GM12878 (cell line): Measurements from ENCODE around the gene ARFGAP2. TPM values are rescaled to one million over a fixed set of nuclear protein-coding genes. Genes with fewer than 3 reads are reported as not detected.

Source experiments
- ATAC-seq: fragments of 200-7000 bp; cut with Tn5 transposase; 3 replicates; pipeline ENCODE4 v1.9.1; 2020; ENCODE audit warnings: mild to moderate bottlenecking, moderate library complexity
- BruUV-seq: library from RNA; stranded (reverse); fragments of 400-500 nt; replicated peaks from 2 replicates; lab custom pipeline; 2021; lab: Mats Ljungman, UMichigan
- CTCF ChIA-PET: fragments of 300-600 bp; sonication (Branson Sonifier 250); formaldehyde crosslinking; extraction: SDS; loops from one replicate; lab custom pipeline; 2021; ENCODE audit warnings: inconsistent platforms; lab: Yijun Ruan, JAX
- POLR2A ChIA-PET: fragments of 350-600 bp; formaldehyde crosslinking; extraction: SDS; loops from one replicate; lab custom pipeline; 2021; ENCODE audit warnings: inconsistent platforms; lab: Charles Lee
- RAD21 ChIA-PET: fragments of 300-600 bp; sonication (Branson Sonifier 250); formaldehyde crosslinking; loops from one replicate; lab custom pipeline; 2023; ENCODE audit warnings: antibody characterized with exemption; ENCODE audit not compliant: unreplicated experiment; lab: Charles Lee
- SMC1A ChIA-PET: fragments of 300-600 bp; sonication (Branson Sonifier 250); formaldehyde crosslinking; loops from one replicate; lab custom pipeline; 2023; ENCODE audit not compliant: unreplicated experiment, uncharacterized antibody; lab: Charles Lee
- DNase-seq: peaks from one replicate; pipeline ENCODE4 v3.0.0-alpha.2; 2011; ENCODE audit warnings: low read depth, low spot score
- FAIRE-seq: peaks from 3 replicates; lab custom pipeline; 2011; peaks lifted over from hg19 to GRCh38; lab: Jason Lieb, UNC
- H2AFZ ChIP-seq: 2 replicates; pipeline ENCODE4 v1.6.0; 2011; ENCODE audit warnings: low read depth, low read length, control low read depth; ENCODE audit not compliant: control insufficient read depth
- H3K27ac ChIP-seq: 2 replicates; pipeline ENCODE4 v1.5.1; 2011; ENCODE audit warnings: control low read depth; ENCODE audit not compliant: control insufficient read depth, insufficient read depth
- H3K27me3 ChIP-seq, 2 experiments: replicated peaks in 1 of 2; 2 replicates each; pipeline versions ENCODE4 v1.6.0 to v1.6.1; 2011; ENCODE audit warnings: low read length in 1 of 2; ENCODE audit not compliant: control insufficient read depth in 2 of 2, insufficient read depth in 2 of 2
- H3K36me3 ChIP-seq, 2 experiments: 2 replicates each; pipeline ENCODE4 v1.5.1; 2011; ENCODE audit warnings: low read length in 1 of 2; ENCODE audit not compliant: control insufficient read depth in 2 of 2, insufficient read depth in 2 of 2
- H3K4me1 ChIP-seq: 2 replicates; pipeline ENCODE4 v1.6.1; 2011; ENCODE audit warnings: mild to moderate bottlenecking, low read length, moderate library complexity, mixed read lengths; ENCODE audit not compliant: control insufficient read depth, insufficient read depth
- H3K4me2 ChIP-seq: 2 replicates; pipeline ENCODE4 v1.6.0; 2011; ENCODE audit warnings: control low read depth; ENCODE audit not compliant: control insufficient read depth, insufficient read depth
- H3K4me3 ChIP-seq: fragments of 200-600 bp; sonication (generic); 2 replicates; pipeline ENCODE4 v1.5.1; 2016
- H3K79me2 ChIP-seq: 2 replicates; pipeline ENCODE4 v1.6.0; 2011; ENCODE audit warnings: low read length; ENCODE audit not compliant: control insufficient read depth, insufficient read depth
- H3K9ac ChIP-seq: 2 replicates; pipeline ENCODE4 v1.8.0; 2011; ENCODE audit warnings: low read length, control low read depth, mixed read lengths; ENCODE audit not compliant: control insufficient read depth, insufficient read depth
- H3K9me3 ChIP-seq: replicated peaks from 3 replicates; pipeline ENCODE4 v1.5.1; 2011; ENCODE audit warnings: mild to moderate bottlenecking, low read length; ENCODE audit not compliant: control insufficient read depth, insufficient read depth
- H4K20me1 ChIP-seq: 2 replicates; pipeline ENCODE4 v1.6.0; 2011; ENCODE audit not compliant: control insufficient read depth, insufficient read depth
- PAX5 ChIP-seq: IDR thresholded peaks from 2 replicates; pipeline ENCODE4 v1.6.1; 2011; ENCODE audit warnings: low read depth, low read length, borderline replicate concordance
- RAD21 ChIP-seq: IDR thresholded peaks from 2 replicates; pipeline ENCODE4 v1.6.1; 2011; ENCODE audit warnings: mild to moderate bottlenecking, low read depth, low read length, moderate library complexity; ENCODE audit not compliant: insufficient read depth
- RELB ChIP-seq: fragments of 450-650 bp; IDR thresholded peaks from 2 replicates; pipeline ENCODE4 v1.6.1; 2017; ENCODE audit warnings: low read depth, mild to moderate bottlenecking, moderate library complexity
- RFX5 ChIP-seq: IDR thresholded peaks from 2 replicates; pipeline ENCODE4 v1.6.1; 2011; ENCODE audit warnings: low read depth, low read length, improper control_type of control experiment
- RUNX3 ChIP-seq: IDR thresholded peaks from 2 replicates; pipeline ENCODE4 v1.6.1; 2012; ENCODE audit warnings: low read length, inconsistent platforms
- ZNF217 ChIP-seq: fragments of 450-650 bp; IDR thresholded peaks from 2 replicates; pipeline ENCODE4 v1.6.1; 2017; ENCODE audit warnings: antibody characterized with exemption, mild to moderate bottlenecking
- WGBS: methylation state at CpG from one replicate; pipeline ENCODE4 v1.1.6; 2016; ENCODE audit warnings: low lambda C conversion rate; ENCODE audit not compliant: insufficient replicate concordance, insufficient coverage; ENCODE audit errors: missing lambda C conversion rate; 5-methylcytosine and 5-hydroxymethylcytosine counted together
- in situ Hi-C: fragments of 300-500 bp; cut with MboI; formaldehyde crosslinking; loops from 9 replicates; pipeline ENCODE4 v1.14.3; 2018; ENCODE audit warnings: mixed read lengths
- intact Hi-C: fragments of 100-400 bp; cut with micrococcal nuclease; formaldehyde crosslinking; loops from one replicate; pipeline ENCODE4 v1.14.2; 2022; ENCODE audit not compliant: unreplicated experiment
- polyA plus RNA-seq, 11 experiments: library from polyadenylated mRNA; depleted of rRNA in 4 of 11; unstranded in 6 of 11; stranded (reverse) in 5 of 11; fragments of >200 nt; fragmentation: Nextera tagmentation in 4 of 11; fragmentation: Illumina TruSeq in 1 of 11; extraction: Ambion mirVana in 4 of 11; extraction: Trizol in 1 of 11; gene quantifications; 1 replicate in 1 of 11; 2 replicates in 10 of 11; pipeline versions ENCODE4 v1.2.1 to v1.2.3, GENCODE V29; 2011 to 2016; ENCODE audit warnings: inconsistent platforms in 2 of 11, missing spikeins in 2 of 11, low read depth in 1 of 11
- total RNA-seq, 4 experiments: library from RNA; depleted of rRNA in 3 of 4; stranded (reverse); fragments of >200 nt in 3 of 4; fragmentation: Illumina TruSeq in 1 of 4; extraction: Trizol in 1 of 4; gene quantifications; 2 replicates each; pipeline versions ENCODE4 v1.2.1 to v1.2.3, GENCODE V29; 2013 to 2021
- TF ChIP-seq, protein P1 (sequence below): fragments of 450-650 bp; conservative IDR thresholded peaks from 2 replicates; pipeline ENCODE4 v1.6.1; 2017; ENCODE audit warnings: mild to moderate bottlenecking, moderate library complexity
- TF ChIP-seq, protein P2 (sequence below): fragments of 450-650 bp; IDR thresholded peaks from 2 replicates; pipeline ENCODE4 v1.6.1; 2018; ENCODE audit warnings: mild to moderate bottlenecking, low read depth, moderate library complexity; ENCODE audit not compliant: partially characterized antibody
- TF ChIP-seq, protein P3 (sequence below): fragments of 450-650 bp; IDR thresholded peaks from 2 replicates; pipeline ENCODE4 v1.6.1; 2017; ENCODE audit warnings: antibody characterized with exemption, mild to moderate bottlenecking, moderate library complexity

The ARFGAP2 gene
- total and polyA plus RNA-seq, 10 of the 15 experiments (the other 5 are each of a cell fraction or from before 2014, with no cell fraction given) = 20.9 to 100 (median 75.5) TPM

DNA sequence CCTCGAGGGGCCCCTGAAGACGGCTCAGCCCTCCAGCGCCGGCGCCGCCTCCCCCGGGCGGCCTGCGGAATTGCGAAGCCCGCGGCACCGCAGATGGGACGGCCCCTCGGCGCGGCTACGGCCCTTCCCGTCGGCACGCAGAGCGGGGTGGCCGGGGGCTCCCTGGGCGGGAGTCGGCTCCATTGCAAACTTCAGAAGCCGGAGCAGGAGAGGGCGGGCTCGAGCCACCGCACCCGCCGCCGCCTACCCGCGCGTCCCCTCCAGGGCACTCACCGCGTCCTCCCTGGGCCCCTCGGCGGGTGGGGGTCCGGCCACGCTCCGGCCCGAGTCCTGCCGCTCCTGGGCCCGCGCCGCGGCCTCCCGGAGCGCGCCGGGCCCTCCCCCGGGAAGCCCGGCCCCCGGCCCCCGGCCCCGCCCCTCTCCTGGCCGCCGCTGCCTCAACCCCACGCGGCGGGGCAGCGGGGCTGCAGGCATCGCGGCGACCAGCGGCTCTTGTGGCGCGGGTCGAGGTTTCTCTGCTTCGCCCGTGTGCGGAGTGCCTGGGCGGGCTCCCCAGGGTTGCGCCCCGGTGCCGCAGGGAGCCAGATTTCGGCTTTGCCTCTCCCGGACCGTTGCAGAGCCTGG is 9.5 kb upstream of the ARFGAP2 start, which contains the start of gene PACSIN3 (continued):
- TF ChIP-seq RELB = no peak
- TF ChIP-seq RUNX3 = no peak
- TF ChIP-seq, protein P1, sequence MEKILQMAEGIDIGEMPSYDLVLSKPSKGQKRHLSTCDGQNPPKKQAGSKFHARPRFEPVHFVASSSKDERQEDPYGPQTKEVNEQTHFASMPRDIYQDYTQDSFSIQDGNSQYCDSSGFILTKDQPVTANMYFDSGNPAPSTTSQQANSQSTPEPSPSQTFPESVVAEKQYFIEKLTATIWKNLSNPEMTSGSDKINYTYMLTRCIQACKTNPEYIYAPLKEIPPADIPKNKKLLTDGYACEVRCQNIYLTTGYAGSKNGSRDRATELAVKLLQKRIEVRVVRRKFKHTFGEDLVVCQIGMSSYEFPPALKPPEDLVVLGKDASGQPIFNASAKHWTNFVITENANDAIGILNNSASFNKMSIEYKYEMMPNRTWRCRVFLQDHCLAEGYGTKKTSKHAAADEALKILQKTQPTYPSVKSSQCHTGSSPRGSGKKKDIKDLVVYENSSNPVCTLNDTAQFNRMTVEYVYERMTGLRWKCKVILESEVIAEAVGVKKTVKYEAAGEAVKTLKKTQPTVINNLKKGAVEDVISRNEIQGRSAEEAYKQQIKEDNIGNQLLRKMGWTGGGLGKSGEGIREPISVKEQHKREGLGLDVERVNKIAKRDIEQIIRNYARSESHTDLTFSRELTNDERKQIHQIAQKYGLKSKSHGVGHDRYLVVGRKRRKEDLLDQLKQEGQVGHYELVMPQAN = no peak

DNA sequence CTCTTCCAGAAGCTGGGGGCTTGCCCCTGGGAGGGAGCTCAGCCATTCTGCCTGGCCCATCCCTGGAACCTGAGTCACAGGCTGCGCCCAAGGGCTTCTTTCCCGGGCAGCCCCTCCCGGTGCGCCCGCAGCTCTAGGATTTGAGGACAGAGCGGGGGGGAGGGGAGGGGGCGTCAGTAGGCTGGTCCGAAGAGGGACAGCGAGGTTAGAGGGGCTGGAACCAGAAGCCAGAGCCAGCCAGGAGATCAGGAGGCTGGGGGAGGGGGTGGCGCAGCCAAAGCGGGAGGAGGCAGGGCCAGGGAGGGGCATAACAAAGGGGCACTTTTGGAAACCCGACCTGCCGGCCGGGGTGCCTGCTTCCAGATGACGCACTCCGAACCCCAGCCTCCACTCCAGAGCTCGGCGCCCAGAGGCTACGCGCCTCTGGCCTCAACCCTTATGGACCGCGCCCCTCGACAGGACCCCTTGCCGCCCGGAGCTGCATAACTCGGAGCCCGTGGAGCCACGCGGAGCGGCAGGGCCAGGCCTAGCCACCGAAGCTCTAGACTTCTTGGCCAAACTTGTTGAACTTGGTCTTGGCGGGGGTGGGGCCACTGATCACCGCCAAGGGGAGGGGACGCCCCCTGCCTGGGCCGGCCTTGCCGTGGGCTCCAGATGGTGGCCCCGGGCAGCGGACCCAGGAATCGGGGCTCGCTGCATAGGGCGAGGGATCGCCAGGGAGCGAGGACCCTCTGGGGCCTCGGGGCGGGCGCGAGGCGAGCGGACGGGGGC is 8.8 kb upstream of the ARFGAP2 start:
- WGBS = 25% methylated on average over 38 of the region's 50 CpGs
- Histone ChIP-seq H4K20me1 (no peaks in the 10 kb centered on the region), H3K4me2 (peak overlapping the region; percentile 94), H3K36me3 (no peaks in the 10 kb centered on the region), H3K4me3 (peak overlapping the region; percentile 61; the same call in 1 of the 2 replicates), H3K9ac (no peak overlapping the region; the same call in 1 of the 2 replicates), H3K9me3 (no peaks in the 10 kb centered on the region), H3K79me2 (no peaks in the 10 kb centered on the region), H3K27me3 (peaks cover 0 to 13% of the 10 kb centered on the region in 2 experiments; a peak in 3 of 4 replicates), H3K27ac (no peak overlapping the region), H2AFZ (peak overlapping the region; percentile 65), H3K4me1 (peaks cover 11% of the 10 kb centered on the region)
- TF ChIP-seq RAD21 (no peak), PAX5 (no peak), ZNF217 (no peak), RFX5 (no peak)
- TF ChIP-seq, protein P2, sequence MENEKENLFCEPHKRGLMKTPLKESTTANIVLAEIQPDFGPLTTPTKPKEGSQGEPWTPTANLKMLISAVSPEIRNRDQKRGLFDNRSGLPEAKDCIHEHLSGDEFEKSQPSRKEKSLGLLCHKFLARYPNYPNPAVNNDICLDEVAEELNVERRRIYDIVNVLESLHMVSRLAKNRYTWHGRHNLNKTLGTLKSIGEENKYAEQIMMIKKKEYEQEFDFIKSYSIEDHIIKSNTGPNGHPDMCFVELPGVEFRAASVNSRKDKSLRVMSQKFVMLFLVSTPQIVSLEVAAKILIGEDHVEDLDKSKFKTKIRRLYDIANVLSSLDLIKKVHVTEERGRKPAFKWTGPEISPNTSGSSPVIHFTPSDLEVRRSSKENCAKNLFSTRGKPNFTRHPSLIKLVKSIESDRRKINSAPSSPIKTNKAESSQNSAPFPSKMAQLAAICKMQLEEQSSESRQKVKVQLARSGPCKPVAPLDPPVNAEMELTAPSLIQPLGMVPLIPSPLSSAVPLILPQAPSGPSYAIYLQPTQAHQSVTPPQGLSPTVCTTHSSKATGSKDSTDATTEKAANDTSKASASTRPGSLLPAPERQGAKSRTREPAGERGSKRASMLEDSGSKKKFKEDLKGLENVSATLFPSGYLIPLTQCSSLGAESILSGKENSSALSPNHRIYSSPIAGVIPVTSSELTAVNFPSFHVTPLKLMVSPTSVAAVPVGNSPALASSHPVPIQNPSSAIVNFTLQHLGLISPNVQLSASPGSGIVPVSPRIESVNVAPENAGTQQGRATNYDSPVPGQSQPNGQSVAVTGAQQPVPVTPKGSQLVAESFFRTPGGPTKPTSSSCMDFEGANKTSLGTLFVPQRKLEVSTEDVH = no peak
- TF ChIP-seq, protein P3, sequence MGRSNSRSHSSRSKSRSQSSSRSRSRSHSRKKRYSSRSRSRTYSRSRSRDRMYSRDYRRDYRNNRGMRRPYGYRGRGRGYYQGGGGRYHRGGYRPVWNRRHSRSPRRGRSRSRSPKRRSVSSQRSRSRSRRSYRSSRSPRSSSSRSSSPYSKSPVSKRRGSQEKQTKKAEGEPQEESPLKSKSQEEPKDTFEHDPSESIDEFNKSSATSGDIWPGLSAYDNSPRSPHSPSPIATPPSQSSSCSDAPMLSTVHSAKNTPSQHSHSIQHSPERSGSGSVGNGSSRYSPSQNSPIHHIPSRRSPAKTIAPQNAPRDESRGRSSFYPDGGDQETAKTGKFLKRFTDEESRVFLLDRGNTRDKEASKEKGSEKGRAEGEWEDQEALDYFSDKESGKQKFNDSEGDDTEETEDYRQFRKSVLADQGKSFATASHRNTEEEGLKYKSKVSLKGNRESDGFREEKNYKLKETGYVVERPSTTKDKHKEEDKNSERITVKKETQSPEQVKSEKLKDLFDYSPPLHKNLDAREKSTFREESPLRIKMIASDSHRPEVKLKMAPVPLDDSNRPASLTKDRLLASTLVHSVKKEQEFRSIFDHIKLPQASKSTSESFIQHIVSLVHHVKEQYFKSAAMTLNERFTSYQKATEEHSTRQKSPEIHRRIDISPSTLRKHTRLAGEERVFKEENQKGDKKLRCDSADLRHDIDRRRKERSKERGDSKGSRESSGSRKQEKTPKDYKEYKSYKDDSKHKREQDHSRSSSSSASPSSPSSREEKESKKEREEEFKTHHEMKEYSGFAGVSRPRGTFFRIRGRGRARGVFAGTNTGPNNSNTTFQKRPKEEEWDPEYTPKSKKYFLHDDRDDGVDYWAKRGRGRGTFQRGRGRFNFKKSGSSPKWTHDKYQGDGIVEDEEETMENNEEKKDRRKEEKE = no peak
- in situ Hi-C loops (no loop called here), intact Hi-C loops (no loop called here)
- FAIRE-seq (no peak), ATAC-seq (no peak; the same call in 2 of the 3 replicates), DNase-seq (no peak)
- CTCF ChIA-PET = interaction anchor here (0.9 kb wide), 2 partner anchors 74 to 227 kb away, joined by 3 to 4 read pairs; no protein-coding TSS in a partner anchor
- SMC1A ChIA-PET = interaction anchor here (1.9 kb wide), 1 partner anchor 29 kb away, joined by 5 read pairs; the partner anchor contains the start of gene DDB2
- RAD21 ChIA-PET = no interaction called here
- POLR2A ChIA-PET = interaction anchor here (0.7 to 0.9 kb wide), 2 partner anchors 63 to 74 kb away, joined by 3 read pairs; partner anchors contain the start of gene ACP2
- no TSS peak for BruUV-seq
